CD4-positive, alpha-beta T cell treated with Interferon alpha-2 for 1 hour (primary cell): ENCODE data around the gene CCNF.

Experiments used
- DNase-seq, 2 donors: peaks; one replicate each; pipeline ENCODE4 v3.0.0-alpha.2; 2020 to 2022

CCNF gene

DNA sequence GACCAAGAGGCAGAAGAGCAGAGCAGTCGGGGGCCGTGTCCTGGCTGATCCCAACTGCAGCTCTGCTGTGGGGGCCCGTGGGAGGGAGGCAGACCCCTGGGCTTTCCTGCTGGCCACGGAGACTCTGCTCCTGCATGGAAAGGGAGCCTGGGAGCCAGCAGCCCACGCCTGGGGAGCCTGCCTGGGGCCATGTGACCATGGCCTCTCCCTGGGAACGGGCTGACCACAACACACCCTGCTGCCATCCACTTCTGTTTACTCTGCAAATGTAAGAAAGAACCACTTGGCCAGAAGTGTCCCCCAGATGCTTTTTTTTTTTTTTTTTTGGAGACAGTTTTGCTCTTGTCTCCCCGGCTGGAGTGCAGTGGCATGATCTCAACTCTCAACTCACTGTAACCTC is 28.7 kb downstream of the CCNF start:
- no peak for DNase-seq

DNA sequence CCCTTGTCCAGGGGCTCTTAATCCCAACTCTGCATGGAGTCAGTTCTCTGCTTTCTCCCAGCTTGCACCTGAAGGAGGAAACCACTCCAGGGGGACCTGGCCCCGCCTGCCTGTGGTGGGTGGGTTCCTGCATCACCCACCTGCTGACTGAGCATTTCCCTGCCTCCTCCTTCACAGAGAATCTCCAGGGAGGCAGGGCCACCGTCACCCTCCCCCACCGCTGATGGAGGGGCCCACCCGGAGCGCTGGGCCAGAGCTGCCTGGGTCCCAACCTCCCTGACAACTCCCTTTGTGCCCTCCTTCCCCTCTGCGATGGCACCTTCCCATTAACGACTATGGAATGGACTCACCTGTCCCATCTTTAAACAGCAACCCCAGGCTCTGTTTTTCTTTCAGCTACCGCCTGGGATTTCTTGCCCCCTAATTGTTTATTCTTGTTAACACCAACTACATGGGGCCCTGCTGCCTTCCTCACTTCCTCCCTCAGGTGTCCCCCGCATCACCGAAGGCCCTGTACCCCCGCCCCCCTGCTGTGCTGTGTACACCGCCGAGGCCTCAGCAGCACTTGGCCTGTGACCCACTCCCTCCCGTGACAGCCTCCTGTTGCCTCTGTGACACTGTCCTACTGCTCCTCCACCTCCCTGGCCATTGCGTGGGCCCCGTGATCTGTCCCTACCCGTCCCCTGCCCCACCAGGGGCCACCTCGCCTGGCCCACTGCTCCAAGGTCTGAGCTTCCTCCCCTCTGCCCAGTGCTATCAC is 29.8 kb downstream of the CCNF start:
- DNase-seq, result no peak

DNA sequence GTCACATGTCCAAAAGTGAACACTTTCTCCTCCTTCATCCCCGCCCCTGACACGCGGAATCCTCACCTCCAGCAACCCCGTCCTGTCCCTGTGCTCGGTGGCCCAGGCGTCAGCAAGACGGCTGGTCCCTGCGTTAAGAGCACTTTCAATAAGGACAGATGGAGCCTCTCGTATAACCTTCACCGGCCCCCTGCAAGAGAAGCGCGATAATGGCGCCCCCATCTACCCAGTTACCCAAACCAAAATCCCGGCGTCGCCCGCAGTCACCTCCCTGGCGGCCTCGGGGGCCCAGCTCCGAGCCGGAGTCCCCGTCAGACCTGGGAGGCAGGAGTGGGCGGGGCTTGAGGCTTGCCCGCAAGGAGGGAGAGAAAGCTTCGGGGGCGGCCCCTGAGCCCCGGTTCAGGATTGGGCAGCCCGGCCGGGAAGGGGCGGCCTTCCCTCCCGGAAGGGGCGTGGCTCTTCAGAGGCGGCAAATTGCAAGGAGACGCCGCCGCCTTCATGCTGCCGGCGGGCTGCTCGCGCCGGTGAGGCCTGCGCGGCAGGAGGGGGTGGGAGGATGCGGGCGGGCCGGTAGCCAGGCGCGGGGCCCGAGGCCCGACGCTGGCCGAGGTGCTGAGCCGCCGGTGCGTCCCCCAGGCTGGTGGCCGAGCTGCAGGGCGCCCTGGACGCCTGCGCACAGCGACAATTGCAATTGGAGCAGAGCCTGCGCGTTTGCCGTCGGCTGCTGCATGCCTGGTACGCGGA is 30.6 kb downstream of the CCNF start, which contains the start of gene TEDC2:
TEDC2 (plus strand) TSS at position 463 of the 744 bp plus-strand sequence; CDS start at position 499, 36 bp downstream.
- DNase-seq, result peak; percentile 96 to 97

DNA sequence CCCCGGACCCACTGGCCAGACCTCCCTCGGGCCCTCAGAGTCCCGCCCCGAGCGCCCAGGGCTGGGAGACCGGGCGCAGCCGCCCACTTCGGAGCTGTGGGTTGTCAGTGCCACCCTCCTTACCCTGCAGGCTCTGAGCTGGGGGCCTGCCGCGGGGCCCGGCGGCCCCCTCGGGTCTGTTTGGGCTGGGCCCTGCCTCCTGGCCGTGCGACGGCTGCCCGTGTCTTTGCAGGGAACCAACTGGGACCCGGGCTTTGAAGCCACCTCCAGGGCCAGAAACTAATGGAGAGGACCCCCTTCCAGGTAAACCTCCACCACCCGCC is 31.1 kb downstream of the CCNF start:
- no peak for DNase-seq

DNA sequence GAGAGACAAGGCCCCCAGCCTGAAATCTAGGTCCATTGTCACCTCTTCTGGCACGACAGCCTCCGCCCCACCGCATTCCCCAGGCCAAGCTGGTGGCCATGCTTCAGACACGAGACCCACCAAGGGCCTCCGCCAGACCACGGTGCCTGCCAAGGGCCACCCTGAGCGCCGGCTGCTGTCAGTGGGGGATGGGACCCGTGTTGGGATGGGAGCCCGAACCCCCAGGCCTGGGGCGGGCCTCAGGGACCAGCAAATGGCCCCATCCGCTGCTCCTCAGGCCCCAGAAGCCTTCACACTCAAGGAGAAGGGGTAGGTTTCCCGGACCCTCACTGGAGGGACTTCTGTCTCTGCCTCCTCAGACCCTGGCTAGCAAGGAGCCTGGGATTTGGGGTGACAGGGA is 31.7 kb downstream of the CCNF start:
- no peak for DNase-seq

DNA sequence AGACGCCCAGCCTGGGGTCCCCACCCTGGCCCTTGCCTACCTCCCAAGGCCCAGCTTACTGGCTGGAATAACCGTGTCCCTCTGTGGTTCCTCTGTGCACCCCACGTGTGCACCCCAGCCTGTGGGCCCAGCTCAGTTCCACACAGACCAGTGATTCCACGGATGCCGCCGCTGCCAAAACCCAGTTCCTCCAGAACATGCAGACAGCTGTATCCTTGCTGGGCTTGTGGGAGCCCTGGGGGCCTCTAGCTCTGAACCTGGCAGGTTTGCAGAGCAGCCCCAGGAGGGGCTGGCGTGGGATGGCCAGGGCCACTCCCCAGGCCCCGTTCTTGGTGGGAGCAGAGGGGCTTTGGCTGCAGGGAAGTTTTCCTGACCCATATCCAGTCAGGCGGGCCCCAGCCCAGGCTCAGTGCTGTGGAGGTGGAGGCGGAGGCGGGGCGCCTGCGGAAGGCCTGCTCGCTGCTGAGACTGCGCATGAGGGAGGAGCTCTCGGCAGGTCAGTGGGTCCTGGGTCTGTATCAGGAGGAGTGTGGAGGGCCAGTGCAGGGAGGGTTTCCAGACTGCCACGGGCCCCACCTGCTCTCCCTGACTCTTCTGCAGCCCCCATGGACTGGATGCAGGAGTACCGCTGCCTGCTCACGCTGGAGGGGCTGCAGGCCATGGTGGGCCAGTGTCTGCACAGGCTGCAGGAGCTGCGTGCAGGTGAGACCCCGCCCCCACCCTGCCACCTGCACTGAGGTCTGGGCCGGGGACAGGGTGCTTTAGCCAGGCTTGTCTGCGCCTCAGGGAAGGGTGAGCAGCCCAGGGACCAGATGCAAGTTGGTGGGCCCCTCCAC is 33.0 kb downstream of the CCNF start:
- no peak for DNase-seq

DNA sequence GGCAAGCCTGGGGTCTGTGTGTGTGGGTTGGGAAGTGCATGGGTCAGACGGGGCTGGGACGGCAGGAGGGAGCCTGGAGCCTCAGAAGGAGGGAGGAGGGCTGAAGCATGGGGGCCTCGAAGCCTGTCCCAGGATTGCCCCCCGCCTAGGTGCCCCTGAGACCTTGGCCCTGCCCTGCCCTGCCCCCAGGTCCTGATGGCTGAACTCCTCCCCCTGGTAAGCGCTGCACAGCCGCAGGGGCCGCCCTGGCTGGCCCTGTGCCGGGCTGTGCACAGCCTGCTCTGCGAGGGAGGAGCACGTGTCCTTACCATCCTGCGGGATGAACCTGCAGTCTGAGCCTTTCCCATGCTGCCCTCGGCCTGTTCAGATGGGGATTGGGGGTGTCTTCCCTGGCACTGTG is 35.1 kb downstream of the CCNF start:
- no peak for DNase-seq

DNA sequence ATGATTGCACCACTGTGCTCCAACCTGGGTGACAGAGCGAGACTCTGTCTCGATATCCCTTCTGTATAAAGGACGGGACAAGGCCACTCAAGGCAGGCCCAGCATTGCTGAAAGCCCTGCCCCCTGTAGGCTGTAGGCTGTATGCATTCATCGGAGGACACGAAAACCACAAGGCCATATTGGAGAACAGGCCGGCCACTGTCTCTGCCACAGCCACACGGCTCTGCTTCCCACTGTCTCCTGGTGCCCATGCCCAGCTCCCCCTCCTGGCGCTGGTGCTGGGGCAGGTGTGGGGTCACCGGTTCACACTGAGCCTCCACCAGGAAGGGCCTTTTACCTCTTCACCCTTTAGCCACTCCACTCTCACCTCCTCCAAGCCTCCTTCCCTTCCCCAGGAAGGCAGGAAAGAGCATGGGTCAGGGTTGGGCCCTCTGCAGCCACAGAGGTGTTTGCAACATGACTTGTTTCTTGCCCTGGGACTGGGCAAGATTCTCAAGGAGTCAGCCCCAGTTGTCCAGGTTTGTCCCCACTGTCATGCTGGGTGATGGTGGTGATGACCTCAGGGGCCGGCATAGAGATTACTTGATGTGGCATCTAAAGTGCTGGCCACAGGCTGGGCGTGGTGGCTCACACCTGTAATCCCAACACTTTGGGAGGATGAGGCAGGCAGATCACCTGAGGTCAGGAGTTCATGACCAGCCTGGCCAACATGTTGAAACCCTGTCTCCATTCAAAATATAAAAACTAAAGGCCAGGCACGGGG is 36.6 kb downstream of the CCNF start:
- no peak for DNase-seq

DNA sequence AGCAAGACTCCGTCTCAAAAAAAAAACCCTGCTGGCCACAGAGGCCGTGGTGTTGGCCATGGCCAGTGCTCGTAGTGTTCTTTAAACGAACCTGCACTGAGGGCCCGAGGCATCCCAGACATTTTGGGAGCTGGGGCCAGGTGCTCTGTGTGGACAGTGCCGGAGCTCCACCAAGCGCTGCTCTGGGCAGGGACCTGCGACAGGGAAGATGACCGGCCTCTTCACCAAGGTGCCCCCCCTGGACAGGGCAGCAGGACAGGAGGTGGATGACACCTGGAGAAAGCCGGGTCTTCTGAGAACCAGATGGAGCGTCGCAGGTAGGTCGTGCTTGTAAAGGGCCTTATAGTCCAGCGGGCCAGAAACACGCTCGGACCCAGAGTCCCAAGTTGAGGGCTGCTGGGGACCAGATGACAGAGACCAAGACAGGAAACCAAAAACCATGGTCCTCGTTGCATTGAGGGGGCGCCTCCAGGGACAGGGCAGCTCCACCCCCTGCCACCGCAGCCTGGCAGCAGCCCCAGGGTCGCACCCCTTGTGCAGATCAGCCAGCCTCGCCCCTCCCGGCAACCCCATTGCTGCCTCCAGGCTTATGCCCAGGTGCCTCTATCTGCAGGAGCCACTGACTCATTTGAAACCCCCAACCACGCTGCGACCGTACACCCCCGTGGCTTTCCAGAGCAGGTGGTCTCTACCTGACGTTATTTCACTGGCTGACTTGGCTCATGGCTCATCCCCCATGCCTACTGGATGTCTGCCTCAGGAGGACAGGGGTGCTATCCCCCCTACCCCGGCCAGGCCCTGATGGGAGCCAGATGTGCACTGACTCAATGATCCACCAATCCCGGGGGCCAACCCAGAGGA is 37.6 kb downstream of the CCNF start:
- no peak for DNase-seq

DNA sequence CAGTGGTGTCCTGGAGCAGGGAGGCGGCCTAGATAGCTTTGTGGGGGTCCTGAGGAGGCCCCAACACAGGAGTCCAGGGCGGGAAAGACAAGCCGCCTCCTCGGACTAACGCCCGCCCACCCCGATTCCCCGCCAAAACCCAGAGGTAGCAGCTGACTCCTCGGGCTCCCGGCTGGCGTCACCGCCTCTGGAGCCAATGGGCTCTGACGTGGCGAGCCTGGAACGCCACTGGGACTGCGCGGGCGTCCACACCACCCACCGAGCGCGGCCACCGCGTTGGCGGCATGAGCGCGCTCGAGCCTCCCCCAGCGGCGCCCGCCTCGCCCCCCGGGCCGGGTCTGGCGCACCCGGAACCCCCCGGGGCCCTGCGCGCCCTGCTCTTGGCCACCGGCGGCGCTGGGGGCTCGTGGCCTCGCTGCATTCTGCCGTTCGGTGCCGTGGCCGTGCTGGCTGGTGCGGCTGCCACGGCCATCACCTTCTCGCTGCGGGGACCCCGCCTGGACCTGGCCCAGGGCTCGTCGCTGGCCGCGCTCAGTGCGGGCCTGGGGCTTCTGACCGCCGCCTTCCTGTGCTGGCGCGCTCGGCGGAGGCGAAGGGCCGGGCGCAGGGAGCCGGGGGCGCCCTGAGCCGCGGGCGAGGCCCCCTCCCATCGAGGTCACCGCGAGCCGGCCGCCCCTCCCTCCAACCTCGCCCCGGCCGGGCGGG is 38.4 kb downstream of the CCNF start:
- no peak for DNase-seq

DNA sequence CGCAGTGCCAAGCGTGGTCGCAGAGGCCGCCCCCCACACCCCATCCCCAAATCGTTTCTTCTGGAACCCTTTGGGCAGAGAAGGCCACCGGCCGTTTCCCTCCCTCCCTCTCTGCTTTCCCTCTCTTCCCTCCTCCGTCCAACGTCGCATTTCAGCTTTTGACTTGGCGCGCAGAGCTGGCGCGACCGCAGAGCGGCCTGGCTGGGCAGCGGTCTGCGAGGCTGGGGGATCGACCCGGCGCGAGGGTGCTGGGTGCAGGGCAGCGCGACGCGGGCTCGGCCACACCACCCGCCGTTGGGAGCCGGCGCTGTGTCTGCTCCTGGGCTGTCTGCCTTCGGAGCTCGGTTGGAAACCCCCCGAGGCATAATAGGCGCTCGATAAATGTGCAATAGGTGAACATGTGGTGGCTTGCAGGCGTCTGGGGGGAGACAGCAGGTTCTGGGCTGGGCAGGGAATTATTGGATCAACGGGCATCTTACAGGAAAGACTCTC is 39.0 kb downstream of the CCNF start:
- DNase-seq, result no peak

DNA sequence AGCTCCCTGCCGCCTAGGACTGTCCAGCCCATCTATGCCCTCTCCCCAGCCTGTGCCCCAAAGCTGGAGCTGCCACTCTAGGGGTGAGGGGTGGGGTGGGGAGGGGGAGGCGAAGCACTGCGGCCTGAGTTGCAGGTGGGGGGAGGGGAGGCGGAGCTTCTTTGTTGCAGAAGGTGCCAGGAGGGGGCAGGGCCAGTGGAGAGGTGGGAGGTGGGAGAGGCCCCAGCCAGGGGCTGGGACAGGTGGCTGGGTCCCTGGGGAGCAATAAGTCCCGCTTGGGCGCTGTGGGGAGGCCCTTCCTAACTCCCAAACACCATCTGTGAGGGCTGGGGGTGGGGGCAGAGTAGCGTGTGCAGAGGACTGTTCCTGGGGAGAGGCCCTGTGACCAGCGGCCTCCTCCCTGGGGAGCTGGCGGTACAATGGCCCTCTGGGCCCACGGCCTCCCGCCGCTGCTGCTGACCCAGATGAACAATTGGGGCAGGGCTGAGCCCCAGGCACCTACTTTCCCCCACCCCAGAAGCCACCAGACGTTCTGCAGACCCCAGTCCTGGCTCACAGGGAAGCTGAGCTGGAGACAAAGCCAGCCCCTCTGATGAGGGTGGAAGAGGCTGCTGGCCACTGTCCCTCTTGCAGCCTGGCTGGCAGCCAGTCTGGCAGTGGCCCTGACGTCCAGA is 39.6 kb downstream of the CCNF start:
- DNase-seq, result peak in 1 of 2 donors; percentile 11

DNA sequence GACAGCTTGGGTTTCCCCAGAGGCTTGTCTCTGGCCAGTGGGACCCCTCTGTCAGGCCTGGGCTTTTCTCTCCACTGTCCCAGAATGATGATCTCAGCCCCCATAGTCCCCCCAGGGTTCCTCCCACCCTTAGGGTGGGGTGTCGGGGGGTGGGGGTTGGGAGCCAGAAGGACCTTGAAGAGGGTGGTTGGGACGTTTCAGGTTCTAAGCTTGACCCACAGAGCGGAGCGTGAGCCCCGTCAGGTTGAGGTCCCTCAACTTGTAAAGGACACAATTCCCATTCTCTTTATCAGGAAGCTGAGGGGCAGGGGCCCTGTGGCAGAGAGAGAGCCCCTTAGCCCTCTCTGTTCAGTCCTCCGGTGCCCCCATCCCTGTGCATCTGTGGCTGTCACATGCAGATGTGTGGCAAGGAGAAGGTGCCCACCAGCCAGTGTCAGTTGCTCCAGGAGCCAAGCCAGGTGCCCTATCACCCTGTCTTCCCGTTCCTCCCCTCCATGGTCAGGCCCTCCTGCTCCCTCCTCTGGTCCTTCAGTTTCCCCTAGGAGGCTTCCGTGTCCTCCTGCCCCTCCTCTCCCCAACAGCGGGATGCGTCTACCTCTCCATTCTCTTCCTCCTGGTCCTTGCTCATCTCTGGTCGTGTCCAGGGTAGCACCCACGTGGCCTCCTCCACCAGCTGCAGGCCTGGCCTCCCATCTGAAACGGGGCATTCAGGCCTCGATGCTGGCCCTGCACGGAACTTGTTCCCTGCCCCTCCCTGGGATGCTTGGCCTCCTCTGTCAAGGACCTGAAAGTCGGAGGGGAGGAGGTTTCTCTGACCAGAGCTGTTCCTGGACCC is 40.4 kb downstream of the CCNF start:
- no peak for DNase-seq

DNA sequence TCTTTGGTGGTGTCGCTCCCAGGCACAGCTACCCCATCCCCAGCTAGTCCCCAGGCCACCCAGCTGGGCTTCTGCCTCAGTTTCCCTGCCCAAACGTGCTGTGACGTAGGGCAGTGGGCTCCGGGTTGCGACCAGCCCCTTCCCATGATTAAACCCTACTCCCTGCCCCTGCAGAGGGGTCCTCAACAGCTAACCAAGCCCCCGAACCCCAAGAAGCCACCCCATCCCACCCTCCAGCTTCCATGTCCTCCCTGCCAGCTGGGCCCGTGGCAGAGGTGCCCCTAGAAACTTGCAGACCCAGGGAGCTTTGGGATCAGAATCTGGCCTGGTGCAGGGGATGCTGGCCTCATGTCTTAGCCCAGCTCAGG is 41.0 kb downstream of the CCNF start:
- DNase-seq, result no peak

DNA sequence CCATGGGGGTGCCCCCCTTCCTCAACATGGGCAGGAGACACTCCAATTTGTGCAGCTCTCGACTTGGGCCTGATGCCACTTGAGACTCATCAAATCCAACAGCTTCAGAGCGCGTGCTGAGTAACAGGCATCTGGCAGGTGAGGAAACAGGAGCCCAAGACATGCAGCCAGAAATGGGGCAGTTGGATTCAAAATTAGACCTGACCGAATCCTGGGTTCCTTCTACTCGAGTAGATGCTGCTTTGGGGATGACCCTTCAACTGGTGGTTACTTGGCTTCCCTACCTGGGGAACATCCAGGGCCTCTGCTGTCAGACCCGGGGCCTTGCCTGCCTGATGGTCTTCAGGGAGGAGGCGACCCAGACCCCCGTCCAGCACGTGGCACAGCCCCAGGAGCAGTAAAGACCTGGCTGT is 41.4 kb downstream of the CCNF start:
- DNase-seq, result no peak

DNA sequence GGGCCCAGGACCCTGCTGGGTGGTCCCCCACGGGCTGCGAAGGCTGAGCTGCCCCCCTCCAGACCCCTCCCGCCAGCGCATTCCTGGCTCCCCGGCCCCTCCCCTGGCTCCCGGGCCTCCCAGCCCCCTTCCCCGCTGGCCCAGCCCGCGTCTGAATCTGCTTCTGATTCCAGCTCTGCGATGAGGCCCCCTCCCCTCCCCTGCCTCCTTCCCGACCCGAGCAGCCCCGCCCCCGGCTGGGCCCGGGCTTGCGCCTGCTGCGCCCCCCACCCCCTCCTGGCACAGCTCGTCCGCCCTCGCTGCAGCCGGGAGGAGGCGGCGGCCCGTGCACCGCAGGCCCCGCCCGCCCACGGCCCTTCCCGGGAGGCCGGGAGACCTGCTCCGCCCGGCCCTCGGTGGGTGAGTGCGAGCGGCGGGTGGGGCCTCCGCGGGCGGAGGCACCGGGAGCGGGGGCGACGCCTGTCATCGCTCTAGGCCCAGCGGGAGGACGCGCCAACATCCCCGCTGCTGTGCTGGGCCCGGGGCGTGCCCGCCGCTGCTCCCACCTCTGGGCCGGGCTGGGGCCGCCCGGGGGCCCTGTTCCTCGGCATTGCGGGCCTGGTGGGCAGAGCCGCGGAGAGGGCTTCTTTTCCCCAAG is 41.9 kb downstream of the CCNF start, which contains the start of gene NTN3:
NTN3 (plus strand) TSS at position 282 of the 637 bp plus-strand sequence. CDS start 405 bp downstream, outside the sequence.
- DNase-seq, result no peak

DNA sequence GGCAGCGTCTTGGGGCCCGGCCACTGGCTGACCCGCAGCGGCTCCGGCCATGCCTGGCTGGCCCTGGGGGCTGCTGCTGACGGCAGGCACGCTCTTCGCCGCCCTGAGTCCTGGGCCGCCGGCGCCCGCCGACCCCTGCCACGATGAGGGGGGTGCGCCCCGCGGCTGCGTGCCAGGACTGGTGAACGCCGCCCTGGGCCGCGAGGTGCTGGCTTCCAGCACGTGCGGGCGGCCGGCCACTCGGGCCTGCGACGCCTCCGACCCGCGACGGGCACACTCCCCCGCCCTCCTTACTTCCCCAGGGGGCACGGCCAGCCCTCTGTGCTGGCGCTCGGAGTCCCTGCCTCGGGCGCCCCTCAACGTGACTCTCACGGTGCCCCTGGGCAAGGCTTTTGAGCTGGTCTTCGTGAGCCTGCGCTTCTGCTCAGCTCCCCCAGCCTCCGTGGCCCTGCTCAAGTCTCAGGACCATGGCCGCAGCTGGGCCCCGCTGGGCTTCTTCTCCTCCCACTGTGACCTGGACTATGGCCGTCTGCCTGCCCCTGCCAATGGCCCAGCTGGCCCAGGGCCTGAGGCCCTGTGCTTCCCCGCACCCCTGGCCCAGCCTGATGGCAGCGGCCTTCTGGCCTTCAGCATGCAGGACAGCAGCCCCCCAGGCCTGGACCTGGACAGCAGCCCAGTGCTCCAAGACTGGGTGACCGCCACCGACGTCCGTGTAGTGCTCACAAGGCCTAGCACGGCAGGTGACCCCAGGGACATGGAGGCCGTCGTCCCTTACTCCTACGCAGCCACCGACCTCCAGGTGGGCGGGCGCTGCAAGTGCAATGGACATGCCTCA is 42.6 kb downstream of the CCNF start:
- DNase-seq, result no peak

DNA sequence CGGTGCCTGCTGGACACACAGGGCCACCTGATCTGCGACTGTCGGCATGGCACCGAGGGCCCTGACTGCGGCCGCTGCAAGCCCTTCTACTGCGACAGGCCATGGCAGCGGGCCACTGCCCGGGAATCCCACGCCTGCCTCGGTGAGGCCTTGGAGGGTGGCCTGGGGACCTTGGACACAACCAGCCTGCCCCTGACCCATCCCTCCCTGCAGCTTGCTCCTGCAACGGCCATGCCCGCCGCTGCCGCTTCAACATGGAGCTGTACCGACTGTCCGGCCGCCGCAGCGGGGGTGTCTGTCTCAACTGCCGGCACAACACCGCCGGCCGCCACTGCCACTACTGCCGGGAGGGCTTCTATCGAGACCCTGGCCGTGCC is 43.2 kb downstream of the CCNF start:
- DNase-seq, result no peak
